Kidney epithelial cell (primary cell): ENCODE data around the gene ATP8B4. TPM values are rescaled to one million over a fixed set of nuclear protein-coding genes. Genes with fewer than 3 reads are reported as not detected.

Experiments
- DNase-seq: peaks from one replicate; pipeline ENCODE4 v3.0.0-alpha.2; 2010; ENCODE audit warnings: low read depth
- H3K27me3 ChIP-seq: 2 replicates; pipeline ENCODE4 v1.6.0; 2011; ENCODE audit warnings: low read length; ENCODE audit not compliant: control insufficient read depth, insufficient read depth
- H3K36me3 ChIP-seq: 2 replicates; pipeline ENCODE4 v1.5.1; 2011; ENCODE audit warnings: low read length; ENCODE audit not compliant: control insufficient read depth, insufficient read depth
- H3K4me3 ChIP-seq: 2 replicates; pipeline ENCODE4 v1.5.1; 2011; ENCODE audit warnings: low read depth, mild to moderate bottlenecking, control low read depth, low read length
- total RNA-seq: library from RNA; depleted of rRNA; stranded (reverse); fragments of >200 nt; gene quantifications from 2 replicates; pipeline ENCODE4 v1.2.3, GENCODE V29; 2015
- TF ChIP-seq, protein P1 (sequence below): IDR thresholded peaks from 2 replicates; pipeline ENCODE4 v1.5.1; 2011; ENCODE audit warnings: mild to moderate bottlenecking, moderate library complexity, low read length, control low read depth, inconsistent platforms; ENCODE audit not compliant: insufficient read depth, poor library complexity, severe bottlenecking

ATP8B4 gene
- total RNA-seq, 1 donor from 2014 or later = 0.25 TPM

DNA sequence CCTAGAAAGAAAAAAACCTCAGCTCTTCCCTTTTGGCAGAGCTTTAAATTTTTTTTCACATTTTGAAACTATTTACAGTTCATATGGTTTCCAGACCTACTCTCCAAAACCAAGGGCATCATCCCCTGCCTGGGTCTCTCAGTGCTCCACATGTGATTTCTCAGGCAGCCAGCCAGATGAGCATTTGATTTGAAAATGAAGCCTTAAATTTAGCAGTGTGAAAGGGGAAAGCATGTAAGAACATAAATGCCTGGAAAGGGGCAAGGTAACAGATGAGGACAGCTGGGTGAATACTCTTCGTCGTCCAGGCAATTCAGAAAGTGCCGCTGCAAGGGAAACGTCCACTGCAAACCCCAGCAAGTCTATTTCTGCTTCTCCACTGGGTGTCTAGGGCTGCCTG is 94.8 kb downstream of the ATP8B4 start:
- DNase-seq = no peak
- TF ChIP-seq, protein P1, sequence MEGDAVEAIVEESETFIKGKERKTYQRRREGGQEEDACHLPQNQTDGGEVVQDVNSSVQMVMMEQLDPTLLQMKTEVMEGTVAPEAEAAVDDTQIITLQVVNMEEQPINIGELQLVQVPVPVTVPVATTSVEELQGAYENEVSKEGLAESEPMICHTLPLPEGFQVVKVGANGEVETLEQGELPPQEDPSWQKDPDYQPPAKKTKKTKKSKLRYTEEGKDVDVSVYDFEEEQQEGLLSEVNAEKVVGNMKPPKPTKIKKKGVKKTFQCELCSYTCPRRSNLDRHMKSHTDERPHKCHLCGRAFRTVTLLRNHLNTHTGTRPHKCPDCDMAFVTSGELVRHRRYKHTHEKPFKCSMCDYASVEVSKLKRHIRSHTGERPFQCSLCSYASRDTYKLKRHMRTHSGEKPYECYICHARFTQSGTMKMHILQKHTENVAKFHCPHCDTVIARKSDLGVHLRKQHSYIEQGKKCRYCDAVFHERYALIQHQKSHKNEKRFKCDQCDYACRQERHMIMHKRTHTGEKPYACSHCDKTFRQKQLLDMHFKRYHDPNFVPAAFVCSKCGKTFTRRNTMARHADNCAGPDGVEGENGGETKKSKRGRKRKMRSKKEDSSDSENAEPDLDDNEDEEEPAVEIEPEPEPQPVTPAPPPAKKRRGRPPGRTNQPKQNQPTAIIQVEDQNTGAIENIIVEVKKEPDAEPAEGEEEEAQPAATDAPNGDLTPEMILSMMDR = no peak
- H3K27me3 ChIP-seq = no peaks in the 10 kb centered on the region
- no peaks in the 10 kb centered on the region for H3K36me3 ChIP-seq
- no peak overlapping the region for H3K4me3 ChIP-seq

DNA sequence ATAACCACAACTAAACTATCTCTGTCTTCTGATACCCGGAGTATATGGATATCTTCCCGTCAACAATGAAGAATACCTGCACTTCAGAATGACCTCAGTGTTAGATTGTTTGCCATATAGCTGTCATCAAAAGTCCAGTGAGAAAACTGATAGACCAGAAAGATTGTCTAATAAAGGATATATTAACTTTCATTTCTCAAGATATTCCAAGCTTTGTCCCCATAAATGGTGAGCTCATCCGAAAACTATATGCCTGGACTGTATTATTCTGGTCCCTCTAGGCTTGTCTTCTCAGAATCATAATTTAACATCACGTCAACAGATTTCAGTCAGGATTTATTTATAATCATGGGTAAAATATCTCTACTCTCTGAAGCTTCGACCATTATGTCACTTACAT is 100.5 kb downstream of the ATP8B4 start:
- no peaks in the 10 kb centered on the region for H3K27me3 ChIP-seq
- H3K36me3 ChIP-seq = no peaks in the 10 kb centered on the region
- no peak for DNase-seq
- H3K4me3 ChIP-seq = no peak overlapping the region
- TF ChIP-seq, protein P1 = no peak

DNA sequence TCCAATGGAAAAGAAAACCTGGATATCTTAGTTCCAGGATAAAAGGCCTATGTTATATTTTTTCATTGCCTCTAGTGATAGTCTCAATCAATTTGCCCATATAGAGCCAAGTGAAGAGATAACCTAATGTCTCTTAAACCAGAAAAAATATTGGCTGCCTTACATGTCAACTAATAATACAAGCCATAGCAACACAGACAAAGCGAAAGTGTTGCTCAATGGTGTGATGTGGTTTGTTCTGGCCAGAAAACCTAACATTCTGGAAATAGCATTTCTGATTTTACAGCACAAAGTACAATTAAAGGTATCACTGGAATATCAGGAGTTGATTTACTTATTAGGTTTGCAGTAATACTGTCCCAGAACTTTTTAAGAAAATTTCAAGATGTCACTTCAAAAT is 101.5 kb downstream of the ATP8B4 start:
- TF ChIP-seq, protein P1 = no peak
- Histone ChIP-seq H3K27me3 (no peaks in the 10 kb centered on the region), H3K36me3 (no peaks in the 10 kb centered on the region), H3K4me3 (no peak overlapping the region)
- no peak for DNase-seq

DNA sequence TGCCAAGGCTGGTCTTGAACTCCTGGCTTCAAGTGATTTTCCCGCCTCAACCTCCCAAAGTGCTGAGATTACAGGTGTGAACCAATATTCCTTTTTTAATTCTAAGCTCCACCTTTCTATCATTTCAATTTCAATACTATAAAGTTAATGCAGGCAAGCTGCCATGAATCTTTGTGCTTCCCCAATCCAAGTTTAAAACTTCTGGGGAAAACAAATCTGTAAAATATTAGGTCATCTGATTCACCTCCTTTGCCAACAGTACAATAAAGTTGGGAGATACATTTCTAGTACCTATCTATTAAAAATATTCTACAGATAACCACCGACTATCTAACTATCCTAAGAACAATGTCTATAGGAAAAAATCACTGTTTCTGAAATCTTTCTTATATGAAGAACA is 102.1 kb downstream of the ATP8B4 start:
- no peak for DNase-seq
- Histone ChIP-seq H3K4me3 (no peak overlapping the region), H3K27me3 (no peaks in the 10 kb centered on the region), H3K36me3 (no peaks in the 10 kb centered on the region)
- TF ChIP-seq, protein P1 = no peak

DNA sequence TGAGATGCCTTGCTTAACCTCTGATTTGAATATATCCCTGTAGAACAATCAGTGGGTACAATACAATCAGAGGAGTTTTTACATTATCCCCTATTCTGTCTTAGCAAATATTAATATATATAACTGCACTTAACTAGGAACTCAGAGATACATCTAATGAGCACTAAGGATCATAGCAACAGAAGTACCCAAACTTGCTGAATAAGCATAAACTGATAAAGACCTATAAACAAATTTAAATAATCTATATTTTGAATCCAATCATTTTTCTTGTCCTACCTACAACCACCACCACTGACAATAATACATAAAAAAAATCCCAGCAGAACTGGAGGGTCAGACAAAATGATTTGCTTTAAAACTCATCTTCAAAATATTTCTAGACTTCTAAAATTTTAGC is 106.2 kb downstream of the ATP8B4 start:
- Histone ChIP-seq H3K4me3 (no peak overlapping the region), H3K27me3 (no peaks in the 10 kb centered on the region), H3K36me3 (no peaks in the 10 kb centered on the region)
- DNase-seq = no peak
- TF ChIP-seq, protein P1 = no peak

DNA sequence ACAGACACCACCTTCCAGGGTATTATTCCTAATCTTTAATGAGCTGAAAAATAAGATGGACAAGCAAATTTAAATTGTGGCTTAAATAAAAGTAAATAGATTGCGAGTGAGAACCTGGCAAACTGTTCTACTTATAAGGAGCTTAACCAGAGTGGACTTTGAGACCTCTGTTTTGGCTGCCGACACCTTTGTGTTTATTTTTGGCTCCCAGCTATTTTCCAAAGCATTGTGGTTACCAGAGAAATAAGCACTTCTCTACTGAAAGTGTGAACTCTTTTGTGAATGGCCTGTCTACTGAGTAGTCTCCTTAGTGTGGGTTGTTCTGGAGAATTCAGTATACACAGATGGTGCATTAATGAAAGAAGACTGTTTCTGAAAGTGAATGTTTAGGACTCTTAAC is 109.4 kb downstream of the ATP8B4 start:
- no peak for DNase-seq
- TF ChIP-seq, protein P1 = no peak

More for the DNA sequence above, 109.4 kb downstream of the ATP8B4 start:
- Histone ChIP-seq H3K4me3 (no peak overlapping the region), H3K27me3 (no peaks in the 10 kb centered on the region), H3K36me3 (no peaks in the 10 kb centered on the region)
